HG02981 (cell line): ENCODE results near the gene SLC45A3.
"Not testable (repeated sequence)": the region's sequence is repeated elsewhere in the genome, so short reads cannot be mapped to it uniquely, and the experiment has no call there.

ENCODE experiments used
- ATAC-seq: cut with Tn5 transposase; IDR thresholded peaks from one replicate; pipeline ENCODE4 v1.9.1; 2021; ENCODE audit warnings: mild to moderate bottlenecking, moderate library complexity; ENCODE audit not compliant: unreplicated experiment

SLC45A3 gene

GRCh38 chr1:205680073-205680851 is at the start of gene SLC45A3:
Gene SLC45A3 (minus strand): TSS chr1:205680509. CDS start chr1:205664656, 15,853 bp downstream.
- no peak for ATAC-seq

GRCh38 chr1:205726619-205727125 is 46.4 kb upstream of the SLC45A3 start:
- ATAC-seq, result no peak

DNA sequence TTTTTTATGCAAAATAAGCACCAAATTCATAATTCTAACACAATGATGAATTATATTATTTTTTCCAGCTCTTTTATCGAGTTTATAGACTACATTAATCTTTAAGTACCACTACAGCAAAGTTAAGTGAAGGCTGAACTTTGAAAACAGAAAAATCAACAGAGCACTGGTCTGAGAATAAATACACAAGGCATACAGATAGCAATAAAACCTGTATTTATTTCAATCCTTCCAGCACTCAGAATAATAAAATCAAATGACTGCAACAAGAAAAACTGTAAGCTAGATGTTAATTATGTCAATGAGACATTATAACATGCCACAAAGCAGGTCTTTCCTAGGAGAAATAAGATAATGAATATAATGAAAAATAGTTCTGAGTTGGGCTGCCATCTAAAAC is 45.2 kb upstream of the SLC45A3 start:
- ATAC-seq, result no peak

- ATAC-seq, result not testable (repeated sequence)
Measured at GRCh38 chr1:205720740-205721139, 40.4 kb upstream of the SLC45A3 start.

DNA sequence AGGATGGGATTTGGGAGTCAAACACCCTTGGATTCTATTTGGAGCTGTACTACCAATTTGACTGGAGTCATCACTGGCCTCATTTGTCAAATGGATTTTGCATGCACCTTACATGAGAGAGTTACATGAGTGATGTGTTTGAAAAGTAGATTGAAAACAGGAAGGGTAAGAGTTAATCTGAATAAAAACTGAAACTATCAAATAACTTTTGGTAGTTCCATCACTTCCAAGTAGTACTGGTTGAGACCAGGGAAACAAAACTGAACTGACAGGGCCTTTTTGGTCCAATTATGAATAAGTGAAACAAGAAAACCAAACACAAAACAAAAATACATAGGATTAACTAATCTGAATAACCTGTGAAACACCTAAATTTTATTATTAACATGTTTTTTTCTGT is 39.5 kb upstream of the SLC45A3 start:
- no peak for ATAC-seq

- ATAC-seq, result no peak
Measured at GRCh38 chr1:205719015-205719414, 38.7 kb upstream of the SLC45A3 start.

- no peak for ATAC-seq
Measured at GRCh38 chr1:205716371-205717132, 36.2 kb upstream of the SLC45A3 start.

- ATAC-seq, result no peak
Measured at GRCh38 chr1:205715628-205716027, 35.3 kb upstream of the SLC45A3 start.

- no peak for ATAC-seq
Measured at GRCh38 chr1:205714906-205715246, 34.6 kb upstream of the SLC45A3 start.

DNA sequence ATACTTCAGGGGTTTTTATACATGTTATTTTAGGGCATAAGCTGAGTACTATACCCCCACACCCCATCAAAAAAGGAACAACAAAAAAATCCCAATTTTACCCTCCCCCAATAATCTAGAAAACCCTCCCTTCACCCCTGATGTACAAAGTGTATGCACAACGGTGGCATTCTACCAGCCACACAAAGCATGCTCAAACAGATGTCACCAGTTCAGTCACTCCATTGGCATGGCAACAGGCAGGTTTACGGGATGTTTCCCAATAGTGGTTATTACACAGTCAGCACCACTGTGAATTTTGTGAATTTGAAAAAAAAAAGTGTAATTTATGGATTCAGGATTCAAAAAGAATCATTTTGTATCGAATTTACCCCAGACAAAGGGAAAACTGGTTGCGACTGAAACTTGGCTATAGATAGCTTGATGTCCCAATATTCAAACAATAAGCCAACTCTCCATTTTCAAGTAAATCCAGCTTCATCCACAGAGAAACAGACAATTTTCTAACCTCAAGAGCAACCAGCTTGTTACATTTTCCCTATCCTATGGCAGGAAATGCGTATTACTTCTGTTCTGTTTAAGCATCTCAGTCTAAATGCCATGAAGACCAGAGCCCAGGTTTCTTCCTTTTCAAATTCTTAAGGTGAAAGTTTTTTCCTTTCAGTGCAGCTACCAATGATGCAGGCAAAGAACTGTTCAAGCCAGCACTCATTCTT is 34.0 kb upstream of the SLC45A3 start:
- no peak for ATAC-seq

GRCh38 chr1:205711105-205712048 is 31.1 kb upstream of the SLC45A3 start:
- no peak for ATAC-seq

DNA sequence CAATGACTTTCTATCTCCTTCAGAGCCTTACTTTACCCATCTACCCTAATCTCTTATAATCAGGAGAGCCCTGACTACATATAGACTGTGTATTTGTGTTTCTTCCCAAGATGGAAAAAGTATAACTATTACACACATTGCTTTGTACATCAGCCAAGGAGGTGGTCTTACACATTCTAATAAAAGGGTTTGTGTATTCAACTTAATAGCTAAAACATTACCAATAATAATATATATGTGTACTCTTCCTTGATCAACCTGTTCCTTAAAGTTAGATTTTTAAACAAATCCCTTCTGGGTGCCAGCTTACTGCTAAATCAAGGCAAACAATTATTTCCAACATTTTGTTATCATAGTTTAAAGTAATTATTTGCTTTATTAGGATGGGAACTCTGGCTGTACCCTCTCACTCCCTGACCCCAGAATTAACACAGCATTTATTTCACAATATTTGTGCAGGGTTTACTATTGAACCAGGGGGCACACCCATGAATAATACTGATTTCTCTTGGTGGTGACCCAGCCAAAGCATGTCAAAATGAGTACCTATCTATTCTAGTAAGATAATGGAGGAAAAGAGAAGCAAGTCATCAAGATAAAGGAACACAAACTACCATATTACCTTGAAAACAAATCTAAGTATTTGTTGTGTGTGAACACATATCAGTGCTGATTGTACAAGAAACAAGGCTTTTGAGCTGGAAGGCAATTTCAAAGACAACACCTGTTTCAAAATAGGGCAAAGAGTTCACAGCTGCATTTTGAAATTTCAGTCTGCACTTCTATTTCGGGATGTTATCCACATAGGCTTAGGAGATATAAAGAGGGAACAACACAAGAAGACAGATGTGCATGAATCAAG is 30.1 kb upstream of the SLC45A3 start:
- no peak for ATAC-seq

GRCh38 chr1:205709640-205710039 is 29.3 kb upstream of the SLC45A3 start:
- ATAC-seq, result no peak

DNA sequence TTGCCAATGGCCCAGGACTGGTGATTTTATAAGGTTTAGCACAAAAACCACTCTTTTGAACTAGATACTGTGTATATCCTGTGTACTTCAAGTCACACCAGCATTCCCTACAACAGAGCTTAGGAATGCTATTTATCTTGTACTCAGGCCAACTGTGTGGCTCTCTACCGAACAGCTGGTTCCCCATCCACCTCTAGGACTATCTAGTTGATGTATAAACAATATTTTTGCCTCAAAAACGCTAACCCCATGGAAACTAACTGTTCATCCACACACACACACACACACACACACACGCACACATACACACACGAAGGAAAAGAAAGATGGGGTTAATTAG is 28.7 kb upstream of the SLC45A3 start:
- ATAC-seq, result no peak

- no peak for ATAC-seq
Measured at GRCh38 chr1:205706601-205707502, 26.5 kb upstream of the SLC45A3 start.

DNA sequence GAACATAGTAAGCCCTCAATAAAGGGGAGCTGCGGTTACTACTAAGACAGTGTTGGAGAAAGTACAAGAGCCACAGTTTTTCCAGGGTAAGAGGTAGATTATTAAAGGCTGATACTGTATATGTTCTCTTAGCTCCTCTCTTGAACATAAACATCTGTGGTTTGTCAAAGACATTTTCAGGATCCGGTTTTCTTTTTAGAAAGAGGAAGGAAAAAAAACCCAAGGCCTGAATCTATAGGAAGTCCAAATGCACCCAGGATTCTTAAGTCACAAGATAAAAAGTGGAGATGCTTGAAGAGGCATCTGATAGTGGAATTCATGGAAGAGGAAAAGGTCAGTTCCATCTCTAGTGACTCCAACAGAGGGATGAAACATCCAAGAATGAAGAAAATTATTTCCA is 24.6 kb upstream of the SLC45A3 start:
- ATAC-seq, result no peak

- no peak for ATAC-seq
Measured at GRCh38 chr1:205703072-205703471, 22.8 kb upstream of the SLC45A3 start.

GRCh38 chr1:205701891-205702290 is 21.6 kb upstream of the SLC45A3 start:
- no peak for ATAC-seq

DNA sequence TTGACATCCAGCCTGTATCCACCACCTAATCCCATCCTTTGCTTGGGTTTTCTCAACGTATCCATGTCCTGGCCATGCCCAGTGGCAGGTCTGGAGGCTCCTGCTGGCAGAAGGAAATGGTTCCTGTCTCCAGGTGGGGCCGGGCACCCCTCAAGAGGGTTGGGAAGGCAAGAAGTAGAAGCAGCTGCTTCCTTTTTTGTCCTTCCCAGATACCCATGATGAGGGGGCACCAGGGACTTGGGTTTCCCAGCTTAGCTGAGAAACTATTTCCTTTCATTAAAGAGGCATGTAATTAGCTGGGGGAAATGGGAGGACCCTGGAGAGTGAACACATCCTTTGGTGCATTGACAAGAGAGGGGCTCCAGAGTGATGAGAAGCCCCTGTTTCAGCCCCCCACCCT is 21.1 kb upstream of the SLC45A3 start:
- no peak for ATAC-seq
